Caco-2 (cell line): ENCODE data around the gene DCPS. TPM values are rescaled to one million over a fixed set of nuclear protein-coding genes. Genes with fewer than 3 reads are reported as not detected.
"Not testable (repeated sequence)": the region's sequence is repeated elsewhere in the genome, so short reads cannot be mapped to it uniquely, and the experiment has no call there.

ENCODE experiments used
- BruUV-seq: library from RNA; stranded (reverse); fragments of 400-500 nt; replicated peaks from 2 replicates; lab custom pipeline; 2021; lab: Mats Ljungman, UMichigan
- CTCF ChIA-PET: fragments of 300-600 bp; sonication (Branson Sonifier 250); formaldehyde crosslinking; loops from one replicate; lab custom pipeline; 2022; ENCODE audit warnings: antibody characterized with exemption; lab: Charles Lee
- POLR2A ChIA-PET: fragments of 300-600 bp; sonication (Branson Sonifier 250); formaldehyde crosslinking; loops from one replicate; lab custom pipeline; 2022; ENCODE audit warnings: antibody characterized with exemption; lab: Charles Lee
- DNase-seq, 2 experiments: peaks; one replicate each; pipeline versions ENCODE4 v3.0.0 to v3.0.0-alpha.2; 2020 to 2022
- H3K27me3 ChIP-seq: replicated peaks from 2 replicates; pipeline ENCODE4 v1.6.0; 2011; ENCODE audit warnings: low read length; ENCODE audit not compliant: control insufficient read depth, insufficient read depth
- H3K36me3 ChIP-seq: 2 replicates; pipeline ENCODE4 v1.5.1; 2011; ENCODE audit warnings: low read length; ENCODE audit not compliant: control insufficient read depth, insufficient read depth
- H3K4me1 ChIP-seq: fragments of 250-450 bp; sonication (Bioruptor Pico); 2 replicates; pipeline ENCODE4 v1.5.1; 2020; ENCODE audit warnings: mild to moderate bottlenecking
- H3K4me3 ChIP-seq: 2 replicates; pipeline ENCODE4 v1.5.1; 2011; ENCODE audit warnings: low read depth, mild to moderate bottlenecking, control low read depth, low read length
- H3K9me3 ChIP-seq: fragments of 250-450 bp; sonication (Bioruptor Pico); 2 replicates; pipeline ENCODE4 v1.5.1; 2020; ENCODE audit warnings: mild to moderate bottlenecking, moderate library complexity
- H3K27ac Mint-ChIP-seq: one replicate; pipeline ENCODE4 v1.8.0; 2022; ENCODE audit warnings: mixed read lengths; ENCODE audit not compliant: unreplicated experiment
- H3K27me3 Mint-ChIP-seq: one replicate; pipeline ENCODE4 v1.8.0; 2022; ENCODE audit warnings: mixed read lengths; ENCODE audit not compliant: insufficient read depth, unreplicated experiment
- H3K36me3 Mint-ChIP-seq: one replicate; pipeline ENCODE4 v1.8.0; 2022; ENCODE audit warnings: mild to moderate bottlenecking, mixed read lengths; ENCODE audit not compliant: insufficient read depth, unreplicated experiment
- H3K4me1 Mint-ChIP-seq: one replicate; pipeline ENCODE4 v1.8.0; 2022; ENCODE audit warnings: low read depth, mixed read lengths; ENCODE audit not compliant: unreplicated experiment
- H3K4me3 Mint-ChIP-seq: one replicate; pipeline ENCODE4 v1.8.0; 2022; ENCODE audit warnings: mild to moderate bottlenecking, moderate library complexity, mixed read lengths; ENCODE audit not compliant: unreplicated experiment
- H3K9me3 Mint-ChIP-seq: one replicate; pipeline ENCODE4 v1.8.0; 2022; ENCODE audit warnings: mixed read lengths; ENCODE audit not compliant: unreplicated experiment
- CTCF ChIP-seq, 2 experiments: fragments of 200-600 bp in 1 of 2; IDR thresholded peaks; 1 replicate in 1 of 2; 2 replicates in 1 of 2; pipeline versions ENCODE4 v1.5.1 to v1.8.0; 2011 to 2022; ENCODE audit warnings: antibody characterized with exemption in 1 of 2, control low read depth in 1 of 2, inconsistent platforms in 1 of 2, low read depth in 1 of 2, low read length in 1 of 2, mild to moderate bottlenecking in 1 of 2, moderate library complexity in 1 of 2; ENCODE audit not compliant: insufficient read depth in 1 of 2, severe bottlenecking in 1 of 2, unreplicated experiment in 1 of 2
- intact Hi-C: fragments of 100-400 bp; cut with micrococcal nuclease; formaldehyde crosslinking; loops from one replicate; pipeline ENCODE4 v1.10.0; 2022; ENCODE audit not compliant: unreplicated experiment
- total RNA-seq: library from RNA; stranded (reverse); gene quantifications from 2 replicates; pipeline ENCODE4 v1.2.3, GENCODE V29; 2022

DCPS gene
- total RNA-seq, 1 experiment from 2014 or later: 40.4 TPM

GRCh38 chr11:126361400-126361799, 57.5 kb downstream of the DCPS start:
- Histone ChIP-seq H3K9me3 (no peaks in the 10 kb centered on the region), H3K4me1 (peaks cover 12% of the 10 kb centered on the region; the same call in 1 of the 2 replicates), H3K4me3 (no peak overlapping the region), H3K27me3 (no peaks in the 10 kb centered on the region), H3K36me3 (no peaks in the 10 kb centered on the region)
- no peaks in the 10 kb centered on the region for H3K4me1 Mint-ChIP-seq
- TF ChIP-seq CTCF (IDR thresholded peaks at IDR 0.05; ENCODE audit: insufficient read depth in 1 of 2, low read depth in 1 of 2, low read length in 1 of 2, severe bottlenecking in 1 of 2, unreplicated experiment in 1 of 2): no peak
- H3K9me3 Mint-ChIP-seq: no peaks in the 10 kb centered on the region
- intact Hi-C loops: no loop called here
- POLR2A ChIA-PET: no interaction called here
- CTCF ChIA-PET: interaction anchor here (0.7 kb wide), 1 partner anchor 120 kb away, joined by 7 read pairs; no protein-coding TSS in a partner anchor
- no peak overlapping the region for H3K4me3 Mint-ChIP-seq
- BruUV-seq: no TSS peak
- no peaks in the 10 kb centered on the region for H3K27me3 Mint-ChIP-seq
- peaks cover 6% of the 10 kb centered on the region for H3K36me3 Mint-ChIP-seq
- no peak for DNase-seq
- no peak overlapping the region for H3K27ac Mint-ChIP-seq

GRCh38 chr11:126362879-126363655, 59.2 kb downstream of the DCPS start:
- H3K36me3 Mint-ChIP-seq: peaks cover 6% of the 10 kb centered on the region
- DNase-seq: no peak
- H3K4me1 ChIP-seq: peaks cover 12% of the 10 kb centered on the region; the same call in 1 of the 2 replicates
- intact Hi-C loops: no loop called here
- no peaks in the 10 kb centered on the region for H3K4me1 Mint-ChIP-seq
- no peak overlapping the region for H3K27ac Mint-ChIP-seq
- no peaks in the 10 kb centered on the region for H3K27me3 Mint-ChIP-seq
- H3K9me3 Mint-ChIP-seq: no peaks in the 10 kb centered on the region
- no peaks in the 10 kb centered on the region for H3K9me3 ChIP-seq
- no peaks in the 10 kb centered on the region for H3K27me3 ChIP-seq
- no TSS peak for BruUV-seq
- ChIA-PET POLR2A (no interaction called here), CTCF (interaction anchor here (1.0 kb wide), 1 partner anchor 118 kb away, joined by 5 read pairs; no protein-coding TSS in a partner anchor)
- no peak for TF ChIP-seq CTCF (IDR thresholded peaks at IDR 0.05; ENCODE audit: insufficient read depth in 1 of 2, low read depth in 1 of 2, low read length in 1 of 2, severe bottlenecking in 1 of 2, unreplicated experiment in 1 of 2)
- H3K4me3 ChIP-seq: no peak overlapping the region
- no peak overlapping the region for H3K4me3 Mint-ChIP-seq
- H3K36me3 ChIP-seq: no peaks in the 10 kb centered on the region

- no peaks in the 10 kb centered on the region for H3K27me3 ChIP-seq
These were observed 59.9 kb downstream of the DCPS start for GRCh38 chr11:126363706-126364248.

GRCh38 chr11:126364735-126365134, 60.9 kb downstream of the DCPS start:
- POLR2A ChIA-PET, H3K9me3 ChIP-seq, H3K4me1 Mint-ChIP-seq, H3K27me3 Mint-ChIP-seq, intact Hi-C loops, H3K4me3 Mint-ChIP-seq, H3K36me3 ChIP-seq, CTCF ChIA-PET, H3K27me3 ChIP-seq, H3K4me3 ChIP-seq, H3K27ac Mint-ChIP-seq, H3K9me3 Mint-ChIP-seq, H3K4me1 ChIP-seq, BruUV-seq, DNase-seq, H3K36me3 Mint-ChIP-seq: not testable (repeated sequence)

More at GRCh38 chr11:126363706-126364248, 59.9 kb downstream of the DCPS start:
- Mint-ChIP-seq H3K27ac (no peak overlapping the region), H3K36me3 (peaks cover 6% of the 10 kb centered on the region), H3K4me1 (no peaks in the 10 kb centered on the region), H3K9me3 (no peaks in the 10 kb centered on the region), H3K4me3 (no peak overlapping the region), H3K27me3 (no peaks in the 10 kb centered on the region)
- no peak overlapping the region for H3K4me3 ChIP-seq
- POLR2A ChIA-PET: no interaction called here
- no peaks in the 10 kb centered on the region for H3K36me3 ChIP-seq
- intact Hi-C loops: no loop called here
- no TSS peak for BruUV-seq
- TF ChIP-seq CTCF (IDR thresholded peaks at IDR 0.05; ENCODE audit: insufficient read depth in 1 of 2, low read depth in 1 of 2, low read length in 1 of 2, severe bottlenecking in 1 of 2, unreplicated experiment in 1 of 2): no peak
- H3K4me1 ChIP-seq: peaks cover 12% of the 10 kb centered on the region; the same call in 1 of the 2 replicates
- CTCF ChIA-PET: interaction anchor here (1.0 kb wide), 1 partner anchor 117 kb away, joined by 5 read pairs; no protein-coding TSS in a partner anchor
- no peaks in the 10 kb centered on the region for H3K9me3 ChIP-seq
- no peak for DNase-seq
